H9 (cell line): ENCODE results near the gene NT5C1B. TPM values are rescaled to one million over a fixed set of nuclear protein-coding genes. Genes with fewer than 3 reads are reported as not detected.

Source experiments
- DNase-seq: peaks from one replicate; pipeline ENCODE4 v3.0.0-alpha.2; 2017
- H2AFZ ChIP-seq: one replicate; pipeline ENCODE4 v1.6.1; 2013; ENCODE audit warnings: mild to moderate bottlenecking, low read length, control low read depth, moderate library complexity
- H2AK5ac ChIP-seq: 2 replicates; pipeline ENCODE4 v1.6.1; 2013; ENCODE audit warnings: low read length, control low read depth, mixed read lengths; ENCODE audit not compliant: insufficient read length
- H2BK120ac ChIP-seq: one replicate; pipeline ENCODE4 v1.6.1; 2013; ENCODE audit warnings: low read depth, mild to moderate bottlenecking, low read length, control low read depth, inconsistent platforms; ENCODE audit not compliant: poor library complexity, severe bottlenecking
- H2BK12ac ChIP-seq: 2 replicates; pipeline ENCODE4 v1.6.1; 2013; ENCODE audit warnings: low read length, control low read depth, mixed read lengths, low read depth; ENCODE audit not compliant: insufficient read length
- H2BK15ac ChIP-seq: 2 replicates; pipeline ENCODE4 v1.6.1; 2013; ENCODE audit warnings: low read depth, low read length, control low read depth
- H2BK20ac ChIP-seq: one replicate; pipeline ENCODE4 v1.6.1; 2013; ENCODE audit warnings: low read depth, mild to moderate bottlenecking, low read length, control low read depth, inconsistent platforms; ENCODE audit not compliant: poor library complexity, severe bottlenecking
- H2BK5ac ChIP-seq: 2 replicates; pipeline ENCODE4 v1.6.1; 2013; ENCODE audit warnings: low read length, control low read depth, mixed read lengths; ENCODE audit not compliant: insufficient read length
- H3K14ac ChIP-seq: 2 replicates; pipeline ENCODE4 v1.6.1; 2013; ENCODE audit warnings: low read length, control low read depth; ENCODE audit not compliant: insufficient read depth
- H3K18ac ChIP-seq: 2 replicates; pipeline ENCODE4 v1.6.1; 2013; ENCODE audit warnings: low read depth, mild to moderate bottlenecking, mixed read lengths, low read length, control low read depth; ENCODE audit not compliant: insufficient read length
- H3K23ac ChIP-seq: 2 replicates; pipeline ENCODE4 v1.6.1; 2013; ENCODE audit warnings: low read length, control low read depth, mixed read lengths, low read depth; ENCODE audit not compliant: insufficient read length
- H3K23me2 ChIP-seq: 2 replicates; pipeline ENCODE4 v1.6.1; 2013; ENCODE audit warnings: low read depth, mild to moderate bottlenecking, mixed read lengths, low read length, control low read depth; ENCODE audit not compliant: insufficient read length, poor library complexity, severe bottlenecking
- H3K27ac ChIP-seq: 2 replicates; pipeline ENCODE4 v1.5.1; 2013; ENCODE audit warnings: low read length, control low read depth, mixed read lengths, low read depth; ENCODE audit not compliant: insufficient read length
- H3K27me3 ChIP-seq: 2 replicates; pipeline ENCODE4 v1.6.1; 2013; ENCODE audit warnings: low read length, control low read depth, inconsistent platforms; ENCODE audit not compliant: insufficient read depth
- H3K4ac ChIP-seq: 2 replicates; pipeline ENCODE4 v1.6.1; 2013; ENCODE audit warnings: low read depth, mild to moderate bottlenecking, control low read depth, inconsistent platforms, low read length, moderate library complexity
- H3K4me1 ChIP-seq: 2 replicates; pipeline ENCODE4 v1.6.1; 2013; ENCODE audit warnings: low read length, control low read depth, inconsistent platforms; ENCODE audit not compliant: insufficient read depth
- H3K4me2 ChIP-seq: 2 replicates; pipeline ENCODE4 v1.6.1; 2013; ENCODE audit warnings: low read length, control low read depth, mixed read lengths; ENCODE audit not compliant: insufficient read length, insufficient read depth
- H3K56ac ChIP-seq: 2 replicates; pipeline ENCODE4 v1.6.1; 2013; ENCODE audit warnings: low read depth, mild to moderate bottlenecking, mixed read lengths, low read length, control low read depth; ENCODE audit not compliant: insufficient read length
- H3K79me1 ChIP-seq: 2 replicates; pipeline ENCODE4 v1.6.1; 2013; ENCODE audit warnings: low read depth, mild to moderate bottlenecking, moderate library complexity, low read length, control low read depth, inconsistent platforms; ENCODE audit not compliant: insufficient read depth, poor library complexity, severe bottlenecking
- H3K79me2 ChIP-seq: 2 replicates; pipeline ENCODE4 v1.6.1; 2013; ENCODE audit warnings: low read length, control low read depth, inconsistent platforms; ENCODE audit not compliant: insufficient read depth
- H3K9ac ChIP-seq: 2 replicates; pipeline ENCODE4 v1.6.1; 2013; ENCODE audit warnings: low read length, control low read depth, mixed read lengths; ENCODE audit not compliant: insufficient read length; ENCODE audit errors: extremely low read depth
- H3K9me3 ChIP-seq: one replicate; pipeline ENCODE4 v1.6.1; 2013; ENCODE audit warnings: low read depth, low read length, inconsistent platforms; ENCODE audit not compliant: control insufficient read depth
- H3T11ph ChIP-seq: one replicate; pipeline ENCODE4 v1.6.1; 2013; ENCODE audit warnings: mild to moderate bottlenecking, low read length, control low read depth, inconsistent platforms
- H4K20me1 ChIP-seq: one replicate; pipeline ENCODE4 v1.6.1; 2013; ENCODE audit not compliant: control insufficient read depth, insufficient read length, insufficient read depth
- H4K5ac ChIP-seq: 2 replicates; pipeline ENCODE4 v1.6.1; 2013; ENCODE audit warnings: low read depth, mild to moderate bottlenecking, mixed read lengths, low read length, control low read depth; ENCODE audit not compliant: insufficient read length
- H4K8ac ChIP-seq: replicated peaks from 2 replicates; pipeline ENCODE4 v1.6.1; 2013; ENCODE audit warnings: low read length, control low read depth, mixed read lengths, low read depth; ENCODE audit not compliant: insufficient read length
- H4K91ac ChIP-seq: 2 replicates; pipeline ENCODE4 v1.6.1; 2013; ENCODE audit warnings: low read depth, mild to moderate bottlenecking, moderate library complexity, mixed read lengths, low read length, control low read depth; ENCODE audit not compliant: insufficient read length
- H3K27ac Mint-ChIP-seq, 3 experiments: 2 replicates in 2 of 3; 3 replicates in 1 of 3; pipeline ENCODE4 v1.8.0; 2020 to 2021; ENCODE audit warnings: mixed read lengths in 3 of 3, mild to moderate bottlenecking in 1 of 3, moderate library complexity in 1 of 3
- H3K27me3 Mint-ChIP-seq: 2 replicates; pipeline ENCODE4 v1.8.0; 2021; ENCODE audit warnings: low read depth, mild to moderate bottlenecking, moderate library complexity, mixed read lengths
- H3K36me3 Mint-ChIP-seq, 3 experiments: 2 replicates in 2 of 3; 3 replicates in 1 of 3; pipeline ENCODE4 v1.8.0; 2020 to 2021; ENCODE audit warnings: low read depth in 3 of 3, mixed read lengths in 3 of 3; ENCODE audit not compliant: insufficient read depth in 1 of 3
- H3K4me1 Mint-ChIP-seq, 2 experiments: 2 replicates each; pipeline ENCODE4 v1.8.0; 2020; ENCODE audit warnings: mixed read lengths in 2 of 2
- H3K4me3 Mint-ChIP-seq, 2 experiments: 2 replicates in 1 of 2; 3 replicates in 1 of 2; pipeline ENCODE4 v1.8.0; 2020 to 2021; ENCODE audit warnings: mild to moderate bottlenecking in 2 of 2, mixed read lengths in 2 of 2, moderate library complexity in 1 of 2
- H3K9me3 Mint-ChIP-seq, 2 experiments: 2 replicates in 1 of 2; 3 replicates in 1 of 2; pipeline ENCODE4 v1.8.0; 2020; ENCODE audit warnings: mild to moderate bottlenecking in 2 of 2, mixed read lengths in 2 of 2, moderate library complexity in 1 of 2
- CTCF ChIP-seq: fragments of 200-600 bp; sonication (generic); conservative IDR thresholded peaks from 3 replicates; pipeline ENCODE4 v1.8.0; 2021; ENCODE audit warnings: antibody characterized with exemption, mild to moderate bottlenecking
- WGBS: extraction: QIAGEN DNeasy Blood & Tissue Kit; methylation state at CpG from one replicate; pipeline ENCODE4 v1.1.7; 2013; ENCODE audit warnings: missing lambda C conversion rate, low lambda C conversion rate, mixed read lengths; ENCODE audit not compliant: insufficient read length; ENCODE audit errors: extremely low coverage; 5-methylcytosine and 5-hydroxymethylcytosine counted together
- long read RNA-seq: library from polyadenylated mRNA; unstranded; transcript quantifications from one replicate; pipeline ENCODE4 v2.0.0, GENCODE V29; 2020
- total RNA-seq: library from RNA; stranded (reverse); gene quantifications from 2 replicates; pipeline ENCODE4 v1.2.1, GENCODE V29; 2021

Gene NT5C1B
- not detected in 2 replicates for total RNA-seq
- long read RNA-seq, result 0 reads

GRCh38 chr2:18589354-18589753 is at the start of gene NT5C1B:
Gene NT5C1B, minus strand, starts transcription at chr2:18589569. Its CDS starts 101 bp downstream, at chr2:18589468.
- no peak for TF ChIP-seq CTCF
- no peak within 1 kb of the TSS for H4K8ac ChIP-seq
- H2AFZ ChIP-seq, result no peak within 1 kb of the TSS
- no peak within 1 kb of the TSS for H2BK5ac ChIP-seq
- Mint-ChIP-seq H3K27ac (no peak within 1 kb of the TSS; a peak in 1 of 7 replicates), H3K9me3 (peaks cover 0 to 3% of the 10 kb centered on the region in 2 experiments; a peak in 2 of 5 replicates), H3K4me1 (peaks cover 0 to 5% of the 10 kb centered on the region in 2 experiments; a peak in 1 of 4 replicates), H3K27me3 (no peaks in the 10 kb centered on the region), H3K4me3 (no peak within 1 kb of the TSS), H3K36me3 (no peaks in the 10 kb centered on the region; a peak in 1 of 7 replicates)
- no peak within 1 kb of the TSS for H4K5ac ChIP-seq
- no peaks in the 10 kb centered on the region for H3K4me1 ChIP-seq
- H3K18ac ChIP-seq, result no peak within 1 kb of the TSS
- H3K27me3 ChIP-seq, result no peaks in the 10 kb centered on the region
- H4K91ac ChIP-seq, result no peak within 1 kb of the TSS
- no peak within 1 kb of the TSS for H3K23ac ChIP-seq
- H3K23me2 ChIP-seq, result no peaks in the 10 kb centered on the region
- H2BK15ac ChIP-seq, result no peak within 1 kb of the TSS
- no peak within 1 kb of the TSS for H3K14ac ChIP-seq
- no peak within 1 kb of the TSS for H2BK120ac ChIP-seq
- H4K20me1 ChIP-seq, result no peaks in the 10 kb centered on the region
- no peak within 1 kb of the TSS for H2AK5ac ChIP-seq
- no peaks in the 10 kb centered on the region for H3K9me3 ChIP-seq
- H3K56ac ChIP-seq, result no peak within 1 kb of the TSS
- H3K79me2 ChIP-seq, result no peaks in the 10 kb centered on the region
- WGBS, result no CpG with 5 or more reads among the region's 1 CpG
- no peaks in the 10 kb centered on the region for H3K79me1 ChIP-seq
- no peak within 1 kb of the TSS for H3K4me2 ChIP-seq
- no peak within 1 kb of the TSS for H3K9ac ChIP-seq
- H3K4ac ChIP-seq, result no peak within 1 kb of the TSS
- H3T11ph ChIP-seq, result no peak within 1 kb of the TSS
- no peak for DNase-seq
- H2BK20ac ChIP-seq, result no peak within 1 kb of the TSS
- no peak within 1 kb of the TSS for H3K27ac ChIP-seq
- H2BK12ac ChIP-seq, result no peak within 1 kb of the TSS
